HG02973 (cell line): Measurements from ENCODE around the gene KANSL2.
"Not testable (repeated sequence)": the region's sequence is repeated elsewhere in the genome, so short reads cannot be mapped to it uniquely, and the experiment has no call there.

Experiments used
- ATAC-seq: cut with Tn5 transposase; IDR thresholded peaks from one replicate; pipeline ENCODE4 v1.9.1; 2021; ENCODE audit warnings: moderate library complexity; ENCODE audit not compliant: unreplicated experiment

KANSL2 gene

GRCh38 chr12:48681710-48682532 is at the start of gene KANSL2:
TSS of gene KANSL2 (minus strand) at chr12:48682238. CDS start at chr12:48681632, 606 bp downstream.
- peak; percentile 98 for ATAC-seq

GRCh38 chr12:48728807-48729206 is 46.8 kb upstream of the KANSL2 start:
- no peak for ATAC-seq

GRCh38 chr12:48720737-48721136 is 38.7 kb upstream of the KANSL2 start:
- ATAC-seq, result not testable (repeated sequence)

GRCh38 chr12:48720171-48720570 is 38.1 kb upstream of the KANSL2 start:
- not testable (repeated sequence) for ATAC-seq

GRCh38 chr12:48719002-48719401 is 37.0 kb upstream of the KANSL2 start:
- ATAC-seq, result not testable (repeated sequence)

- ATAC-seq, result no peak
Measured at GRCh38 chr12:48717252-48717695, 35.2 kb upstream of the KANSL2 start.

GRCh38 chr12:48716493-48717251 is 34.6 kb upstream of the KANSL2 start, which contains the start of gene CCNT1:
TSS of gene CCNT1 (minus strand) at chr12:48716707. CDS start at chr12:48716675, 32 bp downstream.
- peak; percentile 95 for ATAC-seq

DNA sequence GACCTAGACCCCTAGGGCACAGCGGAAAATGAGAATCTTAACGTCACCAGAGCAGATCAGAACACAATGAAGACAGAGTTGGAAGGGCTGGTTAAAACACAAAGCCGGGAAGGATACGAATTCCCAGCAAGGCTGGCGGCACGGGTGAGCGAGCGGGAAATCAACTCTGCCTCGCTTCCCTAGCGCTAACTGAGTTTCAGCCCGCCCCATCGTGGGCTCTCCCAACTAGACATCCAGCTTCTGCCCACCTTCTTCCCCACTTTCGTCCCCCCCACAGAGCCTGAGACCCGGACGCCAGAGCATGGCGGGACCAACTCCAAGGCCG is 34.1 kb upstream of the KANSL2 start:
- ATAC-seq, result no peak

DNA sequence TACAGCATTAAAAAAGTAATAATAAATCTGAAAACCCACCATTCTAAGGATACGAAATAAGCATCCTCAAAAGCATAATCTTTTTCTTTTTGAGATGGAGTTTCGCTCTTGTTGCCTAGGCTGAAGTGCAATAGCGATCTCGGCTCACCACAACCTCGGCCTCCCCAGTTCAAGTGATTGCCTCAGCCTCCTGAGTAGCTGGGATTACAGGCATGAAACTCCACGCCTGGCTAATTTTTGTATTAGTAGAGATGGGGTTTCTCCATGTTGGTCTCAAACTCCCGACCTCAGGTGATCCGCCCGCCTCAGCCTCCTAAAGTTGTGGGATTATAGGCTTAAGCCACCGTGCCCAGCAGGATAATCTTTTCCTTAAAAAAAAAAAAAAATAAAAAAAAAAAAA is 30.2 kb upstream of the KANSL2 start:
- no peak for ATAC-seq

DNA sequence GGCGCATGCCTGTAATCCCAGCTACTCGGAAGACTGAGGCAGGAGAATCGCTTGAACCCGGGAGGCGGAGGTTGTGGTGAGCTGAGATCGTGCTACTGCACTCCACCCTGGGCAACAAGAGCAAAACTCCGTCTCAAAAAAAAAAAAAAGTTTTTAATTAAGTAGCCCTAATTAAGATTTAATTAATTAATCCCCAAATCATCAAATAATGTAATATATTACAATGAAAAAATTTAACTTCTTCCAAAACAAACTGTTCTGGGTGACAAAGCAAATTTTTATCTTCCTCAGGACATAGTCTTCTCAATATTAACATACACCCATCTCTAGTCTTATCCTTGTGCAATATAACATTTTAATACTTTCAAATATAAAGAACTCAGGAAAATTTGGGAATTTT is 16.8 kb upstream of the KANSL2 start:
- not testable (repeated sequence) for ATAC-seq

- no peak for ATAC-seq
Measured at GRCh38 chr12:48696626-48697025, 14.6 kb upstream of the KANSL2 start.

DNA sequence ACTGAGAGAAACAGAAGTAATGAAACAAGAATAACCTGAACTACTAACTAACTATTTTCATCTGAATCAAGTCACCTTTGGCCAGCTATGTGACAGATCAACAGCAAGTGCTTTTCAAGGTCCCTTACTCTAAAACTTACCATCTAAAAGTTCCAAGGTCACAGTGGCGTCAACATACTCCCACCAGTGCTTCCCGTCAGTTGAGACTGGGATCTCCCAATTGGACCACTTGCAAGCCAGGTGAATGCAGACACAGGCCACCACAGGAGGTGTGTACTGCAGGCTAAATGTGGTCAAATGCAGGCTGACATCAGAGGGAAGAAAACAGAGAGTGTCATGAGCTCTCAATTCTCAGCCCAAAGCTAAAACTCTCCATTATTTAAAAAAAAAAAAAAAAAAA is 13.8 kb upstream of the KANSL2 start:
- ATAC-seq, result no peak

DNA sequence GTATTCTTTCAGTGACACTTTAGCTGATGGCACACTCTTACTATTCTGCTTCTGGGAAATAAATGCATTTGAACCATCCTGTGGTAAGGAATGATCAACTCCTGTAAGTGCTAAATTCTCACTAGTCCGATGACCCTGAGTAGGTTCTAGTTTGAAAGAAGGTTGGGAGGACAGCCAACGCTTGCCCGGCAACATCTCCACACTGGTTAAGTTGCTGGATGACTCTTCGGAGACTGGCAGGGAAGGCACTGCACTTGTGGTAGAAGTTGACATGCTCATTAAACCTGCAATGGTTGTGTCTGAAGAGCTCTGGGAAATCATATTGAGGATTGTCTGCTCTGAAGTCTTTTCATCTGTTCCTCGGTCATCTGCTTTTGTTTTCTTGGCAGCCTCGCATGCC is 12.0 kb upstream of the KANSL2 start:
- no peak for ATAC-seq

DNA sequence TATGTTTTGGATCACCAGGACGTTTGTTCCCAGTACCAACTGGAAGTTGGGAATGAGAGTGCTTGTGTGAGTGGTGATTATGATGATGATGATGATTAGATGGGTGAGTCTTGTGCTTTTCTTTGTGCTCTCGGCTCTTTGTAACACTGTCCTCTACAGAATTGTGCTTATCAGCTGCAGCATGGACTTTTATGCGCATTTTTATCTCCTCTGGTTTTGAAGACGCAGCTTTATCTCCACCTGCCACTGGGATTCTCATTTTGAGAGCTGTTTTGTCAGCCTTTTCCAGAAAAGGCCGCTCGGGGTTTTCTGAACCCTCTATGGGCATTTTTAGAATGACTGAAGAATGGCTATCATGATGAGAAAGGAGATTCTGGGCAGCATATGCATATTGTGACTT is 11.5 kb upstream of the KANSL2 start:
- ATAC-seq, result no peak

- ATAC-seq, result no peak
Measured at GRCh38 chr12:48691826-48692487, 9.9 kb upstream of the KANSL2 start.

DNA sequence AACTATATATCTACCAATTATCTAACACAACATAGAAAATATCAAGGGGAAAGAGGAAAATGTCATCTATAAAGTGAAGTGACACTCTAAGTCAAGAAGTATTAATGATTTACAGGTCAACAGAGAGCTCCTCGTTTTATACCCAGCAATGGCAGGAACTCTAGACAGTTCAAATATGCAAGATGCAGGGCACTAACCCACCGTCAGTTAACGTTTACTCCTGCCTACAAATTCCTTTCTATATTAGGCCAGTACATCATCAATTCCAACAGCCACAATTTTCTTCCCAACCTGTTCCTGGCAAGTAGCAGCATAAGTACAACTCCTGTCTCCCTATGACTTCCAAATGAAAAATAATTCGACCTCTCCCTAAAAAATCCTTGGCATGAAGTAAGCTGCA is 9.0 kb upstream of the KANSL2 start:
- no peak for ATAC-seq

DNA sequence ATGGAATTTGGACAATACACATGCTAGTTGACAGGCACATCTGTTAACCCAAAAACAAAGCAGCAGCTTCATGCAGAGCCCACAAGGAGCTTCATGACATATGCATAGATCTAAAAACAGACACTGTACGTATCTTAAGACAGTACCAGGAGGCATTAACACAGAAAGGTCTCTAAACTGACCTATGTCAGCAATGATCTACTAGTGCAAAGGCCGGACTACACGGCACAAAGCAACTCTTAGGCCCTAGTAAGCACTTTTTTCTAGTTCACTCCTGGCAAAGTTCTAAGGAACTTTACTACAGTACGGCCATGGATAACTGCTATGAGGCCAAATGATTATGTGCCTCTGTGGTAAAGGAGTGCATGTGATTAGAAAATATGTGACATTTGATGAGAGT is 8.4 kb upstream of the KANSL2 start:
- no peak for ATAC-seq

DNA sequence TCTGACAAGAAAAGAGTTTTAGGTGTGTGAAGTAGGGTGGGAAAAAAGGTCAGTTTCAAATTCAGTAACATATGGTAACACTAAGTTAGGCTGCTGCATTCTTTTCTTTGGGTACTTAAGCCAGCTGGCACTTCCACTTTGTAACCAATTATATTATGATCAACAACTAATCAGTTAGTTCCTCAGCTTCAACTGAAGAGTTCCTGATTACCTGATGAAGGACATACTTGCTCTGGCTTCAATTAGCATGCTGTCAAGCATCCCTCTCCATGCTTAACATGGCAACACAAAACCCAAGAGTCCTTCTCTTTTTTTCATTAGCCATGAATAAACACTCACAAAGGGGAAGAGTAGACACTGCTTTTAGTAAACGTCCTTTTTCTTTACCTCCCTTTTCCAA is 6.8 kb upstream of the KANSL2 start:
- ATAC-seq, result no peak

GRCh38 chr12:48687592-48687991 is 5.6 kb upstream of the KANSL2 start:
- no peak for ATAC-seq

DNA sequence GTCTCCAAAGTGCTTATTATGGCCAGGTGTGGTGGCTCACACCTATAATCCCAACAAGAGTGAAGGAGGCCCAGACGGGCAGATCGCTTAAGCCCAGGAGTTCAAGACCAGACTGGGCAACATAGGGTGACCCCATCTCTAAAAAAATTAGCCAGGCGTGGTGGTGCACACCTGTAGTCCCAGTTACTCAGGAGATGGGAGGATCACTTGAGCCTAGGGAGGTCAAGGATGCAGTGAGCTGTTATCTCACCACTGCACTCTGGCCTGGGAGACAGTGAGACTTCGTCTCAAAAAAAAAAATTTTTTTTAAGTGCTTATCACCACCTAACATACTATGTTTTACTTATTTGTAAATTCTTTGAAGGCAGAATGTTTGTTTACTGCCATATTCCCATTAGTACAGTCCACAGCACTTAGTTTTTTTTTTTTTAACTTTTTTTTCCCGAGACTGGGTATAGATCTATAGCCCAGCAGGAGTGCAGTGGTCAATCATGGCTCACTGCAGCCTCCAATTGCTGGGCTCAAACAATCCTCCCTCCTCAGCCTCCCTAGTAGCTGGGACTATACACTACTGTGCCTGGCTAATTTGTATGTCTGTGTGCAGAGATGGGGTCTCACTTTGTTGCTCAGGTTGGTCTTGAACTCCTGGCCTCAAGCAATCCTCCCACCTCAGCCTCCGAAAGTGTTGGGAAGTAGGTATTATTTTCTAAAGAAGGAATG is 4.7 kb upstream of the KANSL2 start:
- no peak for ATAC-seq

- no peak for ATAC-seq
Measured at GRCh38 chr12:48686037-48686595, 4.1 kb upstream of the KANSL2 start.
